ENCODE results near the gene CCNE1. TPM values are rescaled to one million over a fixed set of nuclear protein-coding genes. Genes with fewer than 3 reads are reported as not detected.
A peak's percentile ranks its signal among the peaks of the same experiment; 100 is the strongest.

Gene CCNE1
- total and polyA plus RNA-seq, 2 of the 13 experiments (the other 11 are each of a cell fraction or from before 2014, with no cell fraction given): 16.0 to 50.6 TPM

DNA sequence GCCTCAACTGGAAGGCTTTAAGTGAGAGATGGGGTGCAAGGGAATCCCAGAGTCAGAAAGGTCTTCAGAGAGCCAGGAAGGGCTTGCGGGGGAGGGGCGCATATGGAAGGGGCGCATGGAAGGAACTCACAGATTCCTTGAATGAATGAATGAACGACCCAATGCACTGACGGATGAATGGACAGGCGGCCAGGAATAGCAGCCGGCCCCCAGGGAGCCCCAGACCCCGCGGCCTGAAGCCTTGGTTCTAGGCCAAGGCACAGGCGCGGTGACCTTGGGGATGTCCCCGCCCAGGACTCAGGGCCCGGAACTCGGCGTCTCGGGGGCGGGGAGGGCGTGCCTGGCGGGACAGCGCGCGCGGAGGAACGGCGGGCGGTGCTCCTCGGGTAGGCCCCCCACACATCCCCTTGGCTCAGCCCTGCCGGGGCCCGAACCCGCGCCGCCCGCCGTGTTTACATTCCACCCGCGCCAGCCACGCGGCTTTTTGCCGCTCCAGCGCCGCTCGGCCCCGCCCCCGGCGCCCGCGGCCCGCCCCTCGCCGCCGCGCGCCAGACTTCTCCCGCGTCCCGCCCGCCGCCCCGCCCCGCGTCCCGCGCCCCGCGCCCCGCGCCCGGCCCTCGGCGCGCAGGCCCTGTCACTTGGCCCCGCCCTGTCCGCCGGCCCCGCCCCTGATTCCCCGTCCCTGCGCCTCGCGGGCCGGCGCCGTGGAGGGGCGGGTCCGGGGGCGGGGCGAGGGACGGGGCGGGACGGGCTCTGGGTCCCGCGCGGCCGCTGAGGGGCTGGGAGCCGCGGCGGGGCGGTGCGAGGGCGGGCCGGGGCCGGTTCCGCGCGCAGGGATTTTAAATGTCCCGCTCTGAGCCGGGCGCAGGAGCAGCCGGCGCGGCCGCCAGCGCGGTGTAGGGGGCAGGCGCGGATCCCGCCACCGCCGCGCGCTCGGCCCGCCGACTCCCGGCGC, at the start of gene CCNE1 (continued):
- no peak for TF ChIP-seq CSRNP2 (CRISPR knock-in tag; conservative IDR thresholded peaks at IDR 0.05; ENCODE audit: low read depth)
- TF ChIP-seq, protein P1, sequence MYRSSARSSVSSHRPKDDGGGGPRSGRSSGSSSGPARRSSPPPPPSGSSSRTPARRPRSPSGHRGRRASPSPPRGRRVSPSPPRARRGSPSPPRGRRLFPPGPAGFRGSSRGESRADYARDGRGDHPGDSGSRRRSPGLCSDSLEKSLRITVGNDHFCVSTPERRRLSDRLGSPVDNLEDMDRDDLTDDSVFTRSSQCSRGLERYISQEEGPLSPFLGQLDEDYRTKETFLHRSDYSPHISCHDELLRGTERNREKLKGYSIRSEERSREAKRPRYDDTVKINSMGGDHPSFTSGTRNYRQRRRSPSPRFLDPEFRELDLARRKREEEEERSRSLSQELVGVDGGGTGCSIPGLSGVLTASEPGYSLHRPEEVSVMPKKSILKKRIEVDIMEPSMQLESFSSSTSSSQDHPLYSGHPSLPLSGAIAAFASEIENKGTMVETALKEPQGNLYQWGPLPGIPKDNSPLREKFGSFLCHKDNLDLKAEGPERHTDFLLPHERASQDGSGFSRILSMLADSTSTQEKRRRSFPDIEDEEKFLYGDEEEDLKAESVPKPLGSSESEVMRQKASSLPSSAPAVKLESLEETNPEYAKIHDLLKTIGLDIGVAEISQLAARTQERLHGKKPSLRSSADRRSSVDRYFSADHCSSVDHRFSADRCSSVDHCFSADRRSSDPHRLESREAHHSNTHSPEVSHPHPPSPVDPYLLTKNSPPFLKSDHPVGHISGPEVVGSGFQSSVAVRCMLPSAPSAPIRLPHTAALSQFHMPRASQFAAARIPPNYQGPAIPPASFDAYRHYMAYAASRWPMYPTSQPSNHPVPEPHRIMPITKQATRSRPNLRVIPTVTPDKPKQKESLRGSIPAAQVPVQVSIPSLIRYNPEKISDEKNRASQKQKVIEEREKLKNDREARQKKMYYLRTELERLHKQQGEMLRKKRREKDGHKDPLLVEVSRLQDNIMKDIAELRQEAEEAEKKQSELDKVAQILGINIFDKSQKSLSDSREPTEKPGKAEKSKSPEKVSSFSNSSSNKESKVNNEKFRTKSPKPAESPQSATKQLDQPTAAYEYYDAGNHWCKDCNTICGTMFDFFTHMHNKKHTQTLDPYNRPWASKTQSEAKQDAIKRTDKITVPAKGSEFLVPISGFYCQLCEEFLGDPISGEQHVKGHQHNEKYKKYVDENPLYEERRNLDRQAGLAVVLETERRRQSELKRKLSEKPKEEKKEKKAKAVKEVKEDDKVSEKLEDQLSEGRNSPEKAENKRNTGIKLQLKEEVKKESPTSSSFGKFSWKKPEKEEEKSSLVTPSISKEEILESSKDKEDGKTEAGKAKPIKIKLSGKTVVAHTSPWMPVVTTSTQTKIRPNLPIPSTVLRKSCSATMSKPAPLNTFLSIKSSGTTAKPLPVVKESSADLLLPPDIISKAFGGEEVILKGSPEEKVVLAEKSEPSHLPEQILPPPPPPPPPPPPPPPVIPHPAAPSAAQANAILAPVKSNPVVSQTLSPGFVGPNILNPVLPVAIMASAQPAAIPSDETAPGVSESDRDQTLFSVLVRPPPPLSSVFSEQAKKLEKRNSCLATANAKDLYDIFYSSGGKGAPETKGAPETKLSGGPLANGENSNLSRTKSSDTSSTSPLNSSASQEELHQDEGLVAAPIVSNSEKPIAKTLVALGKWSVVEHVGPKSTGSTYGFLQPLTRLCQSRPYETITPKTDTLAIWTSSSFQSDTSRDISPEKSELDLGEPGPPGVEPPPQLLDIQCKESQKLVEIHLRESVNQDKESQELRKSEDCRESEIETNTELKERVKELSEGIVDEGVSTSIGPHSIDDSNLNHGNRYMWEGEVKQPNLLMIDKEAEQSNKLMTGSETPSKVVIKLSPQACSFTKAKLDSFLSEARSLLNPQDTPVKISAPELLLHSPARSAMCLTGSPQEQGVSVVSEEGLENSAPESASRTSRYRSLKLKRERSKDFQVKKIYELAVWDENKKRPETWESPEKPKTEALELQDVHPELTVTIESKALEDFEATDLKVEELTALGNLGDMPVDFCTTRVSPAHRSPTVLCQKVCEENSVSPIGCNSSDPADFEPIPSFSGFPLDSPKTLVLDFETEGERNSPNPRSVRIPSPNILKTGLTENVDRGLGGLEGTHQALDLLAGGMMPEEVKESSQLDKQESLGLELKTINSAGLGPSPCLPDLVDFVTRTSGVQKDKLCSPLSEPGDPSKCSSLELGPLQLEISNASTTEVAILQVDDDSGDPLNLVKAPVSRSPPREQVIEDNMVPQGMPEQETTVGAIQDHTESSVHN (CRISPR knock-in tag; IDR thresholded peaks at IDR 0.05): 0 out of 2 replicates have a peak, but pooled peaks have one; percentile 57
- TF ChIP-seq SP4 (CRISPR knock-in tag; IDR thresholded peaks at IDR 0.05): peak; percentile 55
- TF ChIP-seq MTA1 (CRISPR knock-in tag; IDR thresholded peaks at IDR 0.05; ENCODE audit: borderline replicate concordance): 0 out of 2 replicates have a peak, but pooled peaks have one; percentile 25
- no peak for TF ChIP-seq ZNF232 (CRISPR knock-in tag; IDR thresholded peaks at IDR 0.05; ENCODE audit: borderline replicate concordance)
- TF ChIP-seq FOSL2 (CRISPR knock-in tag; IDR thresholded peaks at IDR 0.05): 0 out of 2 replicates have a peak, but pooled peaks have one; percentile 5
- peak; percentile 64; the same call in 1 of the 2 replicates for TF ChIP-seq ESRRA (CRISPR knock-in tag; IDR thresholded peaks at IDR 0.05; ENCODE audit: low read depth)
- TF ChIP-seq KLF12 (CRISPR knock-in tag; IDR thresholded peaks at IDR 0.05; ENCODE audit: borderline replicate concordance): peak; percentile 46; the same call in 1 of the 2 replicates
- TF ChIP-seq ZNF562 (CRISPR knock-in tag; IDR thresholded peaks at IDR 0.05; ENCODE audit: borderline replicate concordance): no peak
- TF ChIP-seq TEAD3 (CRISPR knock-in tag; optimal IDR thresholded peaks at IDR 0.05; ENCODE audit: borderline replicate concordance): peak; percentile 68
- TF ChIP-seq, protein P2, sequence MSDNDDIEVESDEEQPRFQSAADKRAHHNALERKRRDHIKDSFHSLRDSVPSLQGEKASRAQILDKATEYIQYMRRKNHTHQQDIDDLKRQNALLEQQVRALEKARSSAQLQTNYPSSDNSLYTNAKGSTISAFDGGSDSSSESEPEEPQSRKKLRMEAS (IDR thresholded peaks at IDR 0.05): peak; percentile 61; the same call in 1 of the 2 replicates
- 0 out of 2 replicates have a peak, but pooled peaks have one; percentile 36 for TF ChIP-seq ZNF431 (CRISPR knock-in tag; IDR thresholded peaks at IDR 0.05; ENCODE audit: borderline replicate concordance, low read depth)
- TF ChIP-seq, protein P3, sequence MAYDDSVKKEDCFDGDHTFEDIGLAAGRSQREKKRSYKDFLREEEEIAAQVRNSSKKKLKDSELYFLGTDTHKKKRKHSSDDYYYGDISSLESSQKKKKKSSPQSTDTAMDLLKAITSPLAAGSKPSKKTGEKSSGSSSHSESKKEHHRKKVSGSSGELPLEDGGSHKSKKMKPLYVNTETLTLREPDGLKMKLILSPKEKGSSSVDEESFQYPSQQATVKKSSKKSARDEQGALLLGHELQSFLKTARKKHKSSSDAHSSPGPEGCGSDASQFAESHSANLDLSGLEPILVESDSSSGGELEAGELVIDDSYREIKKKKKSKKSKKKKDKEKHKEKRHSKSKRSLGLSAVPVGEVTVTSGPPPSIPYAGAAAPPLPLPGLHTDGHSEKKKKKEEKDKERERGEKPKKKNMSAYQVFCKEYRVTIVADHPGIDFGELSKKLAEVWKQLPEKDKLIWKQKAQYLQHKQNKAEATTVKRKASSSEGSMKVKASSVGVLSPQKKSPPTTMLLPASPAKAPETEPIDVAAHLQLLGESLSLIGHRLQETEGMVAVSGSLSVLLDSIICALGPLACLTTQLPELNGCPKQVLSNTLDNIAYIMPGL (CRISPR knock-in tag; IDR thresholded peaks at IDR 0.05; ENCODE audit: borderline replicate concordance in 1 of 2, low read depth in 1 of 2): 0 out of 4 replicates have a peak, but pooled peaks of 1 of the 2 experiments have one; percentile 32
